Adrenal gland (tissue), 5 donors: ENCODE results near the gene TPH2.

Experiments used
- POLR2A ChIP-seq, 2 donors: fragments of 450-650 bp; IDR thresholded peaks; one replicate each; pipeline ENCODE4 v1.6.1; 2017; ENCODE audit warnings: antibody characterized with exemption in 2 of 2, mild to moderate bottlenecking in 2 of 2, moderate library complexity in 1 of 2
- TF ChIP-seq, protein P1 (sequence below), 6 experiments: fragments of 450-650 bp in 4 of 6; fragments of 200-600 bp in 2 of 6; sonication (generic) in 1 of 6; IDR thresholded peaks; 1 replicate in 5 of 6; 2 replicates in 1 of 6; pipeline versions ENCODE4 v1.5.1 to v1.8.0; 2016 to 2021; ENCODE audit warnings: antibody characterized with exemption in 6 of 6, mild to moderate bottlenecking in 2 of 6, moderate library complexity in 1 of 6
- donor health status: DM: no; HTN: no; CAD: no.

GRCh38 chr12:71958457-71958856, 19.8 kb downstream of the TPH2 start:
- TF ChIP-seq, protein P1, sequence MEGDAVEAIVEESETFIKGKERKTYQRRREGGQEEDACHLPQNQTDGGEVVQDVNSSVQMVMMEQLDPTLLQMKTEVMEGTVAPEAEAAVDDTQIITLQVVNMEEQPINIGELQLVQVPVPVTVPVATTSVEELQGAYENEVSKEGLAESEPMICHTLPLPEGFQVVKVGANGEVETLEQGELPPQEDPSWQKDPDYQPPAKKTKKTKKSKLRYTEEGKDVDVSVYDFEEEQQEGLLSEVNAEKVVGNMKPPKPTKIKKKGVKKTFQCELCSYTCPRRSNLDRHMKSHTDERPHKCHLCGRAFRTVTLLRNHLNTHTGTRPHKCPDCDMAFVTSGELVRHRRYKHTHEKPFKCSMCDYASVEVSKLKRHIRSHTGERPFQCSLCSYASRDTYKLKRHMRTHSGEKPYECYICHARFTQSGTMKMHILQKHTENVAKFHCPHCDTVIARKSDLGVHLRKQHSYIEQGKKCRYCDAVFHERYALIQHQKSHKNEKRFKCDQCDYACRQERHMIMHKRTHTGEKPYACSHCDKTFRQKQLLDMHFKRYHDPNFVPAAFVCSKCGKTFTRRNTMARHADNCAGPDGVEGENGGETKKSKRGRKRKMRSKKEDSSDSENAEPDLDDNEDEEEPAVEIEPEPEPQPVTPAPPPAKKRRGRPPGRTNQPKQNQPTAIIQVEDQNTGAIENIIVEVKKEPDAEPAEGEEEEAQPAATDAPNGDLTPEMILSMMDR (IDR thresholded peaks at IDR 0.05), result no peak
- TF ChIP-seq POLR2A (IDR thresholded peaks at IDR 0.05), result no peak
